Gastrocnemius medialis (tissue), 4 donors: ENCODE data around the gene DRD1.
"Not testable (repeated sequence)": the region's sequence is repeated elsewhere in the genome, so short reads cannot be mapped to it uniquely, and the experiment has no call there.

Experiments used
- POLR2A ChIP-seq, 2 donors: fragments of 450-650 bp; IDR thresholded peaks; one replicate each; pipeline ENCODE4 v1.6.1; 2017; ENCODE audit warnings: antibody characterized with exemption in 2 of 2, mild to moderate bottlenecking in 2 of 2, moderate library complexity in 2 of 2
- TF ChIP-seq, protein P1 (sequence below), 5 experiments: fragments of 450-650 bp in 3 of 5; fragments of 200-600 bp in 2 of 5; sonication (generic) in 2 of 5; IDR thresholded peaks in 4 of 5; conservative IDR thresholded peaks in 1 of 5; 1 replicate in 4 of 5; 2 replicates in 1 of 5; pipeline ENCODE4 v1.5.1; 2016 to 2019; ENCODE audit warnings: antibody characterized with exemption in 5 of 5, mild to moderate bottlenecking in 3 of 5, moderate library complexity in 3 of 5

DNA sequence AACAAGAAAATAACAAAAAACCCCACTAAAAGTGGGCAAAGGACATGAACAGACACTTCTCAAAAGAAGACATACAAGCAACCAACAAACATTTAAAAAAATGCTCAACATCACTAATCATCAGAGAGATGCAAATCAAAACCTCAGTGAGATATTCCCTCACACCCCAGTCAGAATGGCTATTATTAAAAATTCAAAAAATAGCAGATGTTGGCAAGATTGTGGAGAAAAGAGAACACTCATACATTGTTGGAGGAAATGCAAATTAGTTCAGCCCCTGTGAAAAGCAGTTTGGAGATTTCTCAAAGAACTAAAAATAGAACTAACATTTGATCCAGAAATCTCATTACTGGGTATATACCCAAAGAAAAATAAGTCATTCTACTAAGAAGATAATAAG lies 19.4 kb downstream of the DRD1 start:
- TF ChIP-seq, protein P1, sequence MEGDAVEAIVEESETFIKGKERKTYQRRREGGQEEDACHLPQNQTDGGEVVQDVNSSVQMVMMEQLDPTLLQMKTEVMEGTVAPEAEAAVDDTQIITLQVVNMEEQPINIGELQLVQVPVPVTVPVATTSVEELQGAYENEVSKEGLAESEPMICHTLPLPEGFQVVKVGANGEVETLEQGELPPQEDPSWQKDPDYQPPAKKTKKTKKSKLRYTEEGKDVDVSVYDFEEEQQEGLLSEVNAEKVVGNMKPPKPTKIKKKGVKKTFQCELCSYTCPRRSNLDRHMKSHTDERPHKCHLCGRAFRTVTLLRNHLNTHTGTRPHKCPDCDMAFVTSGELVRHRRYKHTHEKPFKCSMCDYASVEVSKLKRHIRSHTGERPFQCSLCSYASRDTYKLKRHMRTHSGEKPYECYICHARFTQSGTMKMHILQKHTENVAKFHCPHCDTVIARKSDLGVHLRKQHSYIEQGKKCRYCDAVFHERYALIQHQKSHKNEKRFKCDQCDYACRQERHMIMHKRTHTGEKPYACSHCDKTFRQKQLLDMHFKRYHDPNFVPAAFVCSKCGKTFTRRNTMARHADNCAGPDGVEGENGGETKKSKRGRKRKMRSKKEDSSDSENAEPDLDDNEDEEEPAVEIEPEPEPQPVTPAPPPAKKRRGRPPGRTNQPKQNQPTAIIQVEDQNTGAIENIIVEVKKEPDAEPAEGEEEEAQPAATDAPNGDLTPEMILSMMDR (IDR thresholded peaks at IDR 0.05 in 4 of 5, conservative IDR thresholded peaks at IDR 0.05 in 1 of 5) = not testable (repeated sequence)
- TF ChIP-seq POLR2A (IDR thresholded peaks at IDR 0.05) = not testable (repeated sequence)
